Measurements from ENCODE around the gene CCER1. TPM values are rescaled to one million over a fixed set of nuclear protein-coding genes. Genes with fewer than 3 reads are reported as not detected.

The CCER1 gene
- total and polyA plus RNA-seq, 2 donors (not counting 1 experiment from before 2014, with no cell fraction given), result not detected

DNA sequence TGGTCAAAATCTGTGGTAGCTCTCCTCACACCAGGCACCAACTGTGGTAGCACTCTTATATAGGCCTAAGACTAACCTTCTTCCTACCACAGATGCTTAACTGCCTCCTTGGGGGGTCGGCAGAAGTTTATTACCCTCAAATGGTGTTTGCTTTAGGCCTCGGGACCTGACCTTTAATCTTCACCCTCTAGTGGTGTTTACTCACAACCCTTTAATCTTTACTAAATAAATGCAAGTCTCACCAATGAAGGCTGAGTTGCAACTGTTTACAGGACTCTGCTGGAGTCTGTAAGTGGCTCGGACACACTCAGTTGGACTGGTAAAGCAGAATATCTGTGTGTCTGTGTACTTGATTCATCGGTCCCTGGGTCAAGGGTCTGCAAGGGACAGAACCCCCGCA lies 29.4 kb downstream of the CCER1 start:
- no peaks in the 10 kb centered on the region for H3K36me3 ChIP-seq (ENCODE audit: control insufficient read depth, insufficient read depth, low read length)
- no peak overlapping the region for H3K27ac ChIP-seq (ENCODE audit: insufficient read depth, low read length)
- H3K9ac ChIP-seq (ENCODE audit: insufficient read depth, low read length), result no peak overlapping the region
- no peak for TF ChIP-seq EZH2 (IDR thresholded peaks at IDR 0.05; ENCODE audit: low read length, missing control alignments)
- TF ChIP-seq, protein P1, sequence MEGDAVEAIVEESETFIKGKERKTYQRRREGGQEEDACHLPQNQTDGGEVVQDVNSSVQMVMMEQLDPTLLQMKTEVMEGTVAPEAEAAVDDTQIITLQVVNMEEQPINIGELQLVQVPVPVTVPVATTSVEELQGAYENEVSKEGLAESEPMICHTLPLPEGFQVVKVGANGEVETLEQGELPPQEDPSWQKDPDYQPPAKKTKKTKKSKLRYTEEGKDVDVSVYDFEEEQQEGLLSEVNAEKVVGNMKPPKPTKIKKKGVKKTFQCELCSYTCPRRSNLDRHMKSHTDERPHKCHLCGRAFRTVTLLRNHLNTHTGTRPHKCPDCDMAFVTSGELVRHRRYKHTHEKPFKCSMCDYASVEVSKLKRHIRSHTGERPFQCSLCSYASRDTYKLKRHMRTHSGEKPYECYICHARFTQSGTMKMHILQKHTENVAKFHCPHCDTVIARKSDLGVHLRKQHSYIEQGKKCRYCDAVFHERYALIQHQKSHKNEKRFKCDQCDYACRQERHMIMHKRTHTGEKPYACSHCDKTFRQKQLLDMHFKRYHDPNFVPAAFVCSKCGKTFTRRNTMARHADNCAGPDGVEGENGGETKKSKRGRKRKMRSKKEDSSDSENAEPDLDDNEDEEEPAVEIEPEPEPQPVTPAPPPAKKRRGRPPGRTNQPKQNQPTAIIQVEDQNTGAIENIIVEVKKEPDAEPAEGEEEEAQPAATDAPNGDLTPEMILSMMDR (conservative IDR thresholded peaks at IDR 0.05 in 1 of 2, IDR thresholded peaks at IDR 0.05 in 1 of 2; ENCODE audit: low read depth in 1 of 2, low read length in 2 of 2), result no peak
- DNase-seq (ENCODE audit: low read depth in 2 of 2), result no peak
- H3K4me3 ChIP-seq (replicated peaks in 1 of 4; ENCODE audit: control extremely low read depth in 1 of 4, insufficient read depth in 1 of 4, low read depth in 3 of 4, low read length in 4 of 4), result no peak overlapping the region
- H3K27me3 ChIP-seq (ENCODE audit: control insufficient read depth, insufficient read depth, low read length), result no peaks in the 10 kb centered on the region
- no peak overlapping the region for H3K4me2 ChIP-seq (ENCODE audit: extremely low read depth, insufficient read depth, low read length)
- no peaks in the 10 kb centered on the region for H3K79me2 ChIP-seq (ENCODE audit: control insufficient read depth, insufficient read depth, low read length)
- peaks cover 12% of the 10 kb centered on the region for H3K4me1 ChIP-seq (ENCODE audit: control insufficient read depth, extremely low read depth, insufficient read depth, low read length)
- H3K9me3 ChIP-seq (ENCODE audit: control insufficient read depth, insufficient read depth, low read depth, low read length), result no peaks in the 10 kb centered on the region
- no peaks in the 10 kb centered on the region for H4K20me1 ChIP-seq (ENCODE audit: control insufficient read depth, extremely low read depth, insufficient read depth, low read length)
- no peak overlapping the region for H2AFZ ChIP-seq (ENCODE audit: low read length)

DNA sequence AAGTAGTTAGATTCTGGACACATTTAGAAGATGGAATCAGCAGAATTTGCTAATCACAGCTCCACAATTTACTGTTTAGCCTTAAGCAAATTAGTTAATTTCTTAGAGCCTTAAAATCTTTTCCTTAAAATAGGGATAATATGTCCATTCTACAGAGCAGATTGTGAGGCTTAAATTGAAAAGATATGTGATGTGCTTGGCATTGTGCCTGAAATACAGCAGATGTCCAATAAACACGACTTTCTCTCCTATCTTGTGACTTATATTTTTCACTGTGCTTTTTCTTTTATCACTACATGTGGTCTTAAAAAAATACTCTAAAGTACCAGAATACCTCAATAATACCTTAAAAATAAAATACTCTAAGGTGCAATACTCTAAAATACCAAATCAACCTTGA lies 30.6 kb downstream of the CCER1 start:
- Histone ChIP-seq H3K4me1 (ENCODE audit: control insufficient read depth, extremely low read depth, insufficient read depth, low read length) (peaks cover 12% of the 10 kb centered on the region), H4K20me1 (ENCODE audit: control insufficient read depth, extremely low read depth, insufficient read depth, low read length) (no peaks in the 10 kb centered on the region), H3K4me3 (replicated peaks in 1 of 4; ENCODE audit: control extremely low read depth in 1 of 4, insufficient read depth in 1 of 4, low read depth in 3 of 4, low read length in 4 of 4) (no peak overlapping the region), H3K9me3 (ENCODE audit: control insufficient read depth, insufficient read depth, low read depth, low read length) (no peaks in the 10 kb centered on the region), H3K27me3 (ENCODE audit: control insufficient read depth, insufficient read depth, low read length) (no peaks in the 10 kb centered on the region), H2AFZ (ENCODE audit: low read length) (no peak overlapping the region), H3K79me2 (ENCODE audit: control insufficient read depth, insufficient read depth, low read length) (no peaks in the 10 kb centered on the region), H3K9ac (ENCODE audit: insufficient read depth, low read length) (no peak overlapping the region), H3K4me2 (ENCODE audit: extremely low read depth, insufficient read depth, low read length) (no peak overlapping the region), H3K27ac (ENCODE audit: insufficient read depth, low read length) (no peak overlapping the region), H3K36me3 (ENCODE audit: control insufficient read depth, insufficient read depth, low read length) (no peaks in the 10 kb centered on the region)
- no peak for TF ChIP-seq EZH2 (IDR thresholded peaks at IDR 0.05; ENCODE audit: low read length, missing control alignments)
- TF ChIP-seq, protein P1 (conservative IDR thresholded peaks at IDR 0.05 in 1 of 2, IDR thresholded peaks at IDR 0.05 in 1 of 2; ENCODE audit: low read depth in 1 of 2, low read length in 2 of 2), result no peak
- DNase-seq (ENCODE audit: low read depth in 2 of 2), result no peak

DNA sequence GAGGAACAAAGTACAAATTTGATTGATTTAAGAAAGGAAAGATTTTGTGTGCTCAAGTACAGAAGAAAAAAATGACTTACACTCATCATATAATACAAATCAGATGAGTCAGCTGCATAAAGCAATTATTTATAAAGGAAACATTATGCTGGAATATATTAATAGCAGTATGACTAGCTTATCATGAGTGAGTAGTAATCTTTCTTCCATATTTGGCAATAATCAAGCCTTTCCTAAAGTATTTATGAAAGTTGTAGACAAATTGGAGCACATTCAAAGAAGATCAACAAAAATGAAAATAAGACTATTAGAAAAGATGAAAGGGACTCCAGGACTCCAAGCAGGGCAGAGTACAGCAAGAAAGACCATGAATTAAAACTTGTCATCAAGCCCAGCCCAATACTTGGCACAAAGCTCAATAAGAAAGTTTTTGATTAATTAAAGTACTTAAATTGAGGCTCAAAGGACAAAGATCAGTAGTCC lies 32.8 kb downstream of the CCER1 start:
- TF ChIP-seq EZH2 (IDR thresholded peaks at IDR 0.05; ENCODE audit: low read length, missing control alignments), result no peak
- TF ChIP-seq, protein P1 (conservative IDR thresholded peaks at IDR 0.05 in 1 of 2, IDR thresholded peaks at IDR 0.05 in 1 of 2; ENCODE audit: low read depth in 1 of 2, low read length in 2 of 2), result no peak
- Histone ChIP-seq H3K79me2 (ENCODE audit: control insufficient read depth, insufficient read depth, low read length) (no peaks in the 10 kb centered on the region), H3K9ac (ENCODE audit: insufficient read depth, low read length) (no peak overlapping the region), H2AFZ (ENCODE audit: low read length) (peak overlapping the region; percentile 20), H3K4me1 (ENCODE audit: control insufficient read depth, extremely low read depth, insufficient read depth, low read length) (peaks cover 12% of the 10 kb centered on the region), H3K27ac (ENCODE audit: insufficient read depth, low read length) (peak overlapping the region; percentile 73), H3K4me2 (ENCODE audit: extremely low read depth, insufficient read depth, low read length) (peak overlapping the region; percentile 87), H3K9me3 (ENCODE audit: control insufficient read depth, insufficient read depth, low read depth, low read length) (no peaks in the 10 kb centered on the region), H3K36me3 (ENCODE audit: control insufficient read depth, insufficient read depth, low read length) (no peaks in the 10 kb centered on the region), H4K20me1 (ENCODE audit: control insufficient read depth, extremely low read depth, insufficient read depth, low read length) (no peaks in the 10 kb centered on the region), H3K27me3 (ENCODE audit: control insufficient read depth, insufficient read depth, low read length) (no peaks in the 10 kb centered on the region), H3K4me3 (replicated peaks in 1 of 4; ENCODE audit: control extremely low read depth in 1 of 4, insufficient read depth in 1 of 4, low read depth in 3 of 4, low read length in 4 of 4) (no peak overlapping the region)
- peak; percentile 72 to 89 for DNase-seq (ENCODE audit: low read depth in 2 of 2)

Data from fibroblast of lung (primary cell).